A204.1 (cell line): ENCODE results near the gene ROBO1.
A peak's percentile ranks its signal among the peaks of the same experiment; 100 is the strongest.
"Not testable (repeated sequence)": the region's sequence is repeated elsewhere in the genome, so short reads cannot be mapped to it uniquely, and the experiment has no call there.

ENCODE experiments used
- FAIRE-seq: peaks from 2 replicates; lab custom pipeline; 2012; peaks lifted over from hg19 to GRCh38; lab: Jason Lieb, UNC

Gene ROBO1

DNA sequence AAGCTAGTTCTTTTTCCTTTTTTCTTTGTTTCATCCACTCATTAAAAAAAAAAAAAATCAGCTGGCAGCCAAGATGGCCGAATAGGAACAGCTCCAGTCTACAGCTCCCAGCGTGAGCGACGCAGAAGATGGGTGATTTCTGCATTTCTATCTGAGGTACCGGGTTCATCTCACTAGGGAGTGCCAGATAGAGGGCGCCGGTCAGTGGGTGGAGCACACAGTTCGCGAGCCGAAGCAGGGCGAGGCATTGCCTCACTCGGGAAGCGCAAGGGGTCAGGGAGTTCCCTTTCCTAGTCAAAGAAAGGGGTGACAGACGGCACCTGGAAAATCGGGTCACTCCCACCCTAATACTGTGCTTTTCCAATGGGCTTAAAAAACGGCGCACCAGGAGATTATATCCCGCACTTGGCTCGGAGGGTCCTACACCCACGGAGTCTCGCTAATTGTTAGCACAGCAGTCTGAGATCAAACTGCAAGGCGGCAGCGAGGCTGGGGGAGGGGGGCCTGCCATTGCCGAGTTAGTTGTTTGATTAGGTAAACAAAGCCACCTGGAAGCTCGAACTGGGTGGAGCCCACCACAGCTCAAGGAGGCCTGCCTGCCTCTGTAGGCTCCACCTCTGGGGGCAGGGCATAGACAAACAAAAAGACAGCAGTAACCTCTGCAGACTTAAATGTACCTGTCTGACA is 1092.5 kb downstream of the ROBO1 start:
- not testable (repeated sequence) for FAIRE-seq

DNA sequence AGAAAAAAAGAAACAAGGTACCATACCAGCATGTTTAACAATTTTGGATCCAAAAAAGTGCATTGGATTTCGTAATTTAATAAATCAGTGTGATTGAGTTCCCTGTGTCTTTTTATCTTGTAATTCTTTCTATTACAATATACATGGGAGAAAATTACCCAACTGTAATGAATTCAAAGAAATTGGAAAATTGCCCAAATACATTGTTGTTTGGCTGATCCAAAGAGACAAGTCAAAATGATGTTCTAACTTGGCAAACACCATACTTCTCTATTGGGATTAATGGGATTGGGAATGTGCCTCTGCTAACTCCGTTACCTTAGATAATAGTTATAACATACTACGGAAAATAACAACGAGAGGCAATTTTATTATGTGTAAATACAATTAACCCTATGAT is 1097.1 kb downstream of the ROBO1 start:
- FAIRE-seq, result no peak

- FAIRE-seq, result peak; percentile 95
These were observed 1097.7 kb downstream of the ROBO1 start for GRCh38 chr3:78670094-78670493.

GRCh38 chr3:78668302-78668701 is 1099.5 kb downstream of the ROBO1 start:
- no peak for FAIRE-seq

DNA sequence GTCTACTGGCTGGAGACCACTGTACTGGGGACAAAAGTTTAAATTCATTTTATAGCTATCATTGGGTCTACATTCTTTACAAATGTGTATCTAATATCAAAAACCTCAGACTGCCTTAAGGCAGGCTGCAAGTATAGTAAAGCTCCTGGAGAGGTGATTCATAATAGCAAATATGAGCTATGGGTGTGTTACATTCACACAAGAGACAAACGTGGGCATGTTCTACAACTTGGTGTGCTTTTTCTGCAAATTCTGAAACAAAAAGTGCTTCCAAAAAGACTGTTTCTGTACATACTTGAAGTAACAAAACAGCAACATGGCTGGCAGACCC is 1101.4 kb downstream of the ROBO1 start:
- FAIRE-seq, result peak; percentile 23

- peak; percentile 6 for FAIRE-seq
These were observed 1101.9 kb downstream of the ROBO1 start for GRCh38 chr3:78665776-78666469.

DNA sequence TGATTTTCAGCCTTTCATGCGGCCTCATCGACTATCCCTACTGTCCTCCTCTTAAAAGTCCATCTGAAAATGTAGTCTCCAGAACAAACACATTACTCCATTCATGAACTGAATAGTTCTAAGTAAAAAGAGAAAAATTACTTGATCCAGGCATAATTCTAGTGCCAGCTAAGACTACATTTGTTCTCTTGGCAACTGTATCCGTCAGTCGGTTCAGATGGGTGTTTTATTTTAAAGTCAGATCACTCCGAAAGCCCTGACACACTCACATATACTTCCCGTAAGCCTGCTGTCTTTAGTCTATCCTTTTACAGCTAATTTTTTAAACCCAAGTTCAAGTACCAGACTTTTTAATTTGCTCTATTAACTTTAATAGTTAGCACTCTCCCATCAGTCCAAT is 1102.7 kb downstream of the ROBO1 start:
- no peak for FAIRE-seq

GRCh38 chr3:78660957-78661356 is 1106.8 kb downstream of the ROBO1 start:
- peak; percentile 99 for FAIRE-seq

DNA sequence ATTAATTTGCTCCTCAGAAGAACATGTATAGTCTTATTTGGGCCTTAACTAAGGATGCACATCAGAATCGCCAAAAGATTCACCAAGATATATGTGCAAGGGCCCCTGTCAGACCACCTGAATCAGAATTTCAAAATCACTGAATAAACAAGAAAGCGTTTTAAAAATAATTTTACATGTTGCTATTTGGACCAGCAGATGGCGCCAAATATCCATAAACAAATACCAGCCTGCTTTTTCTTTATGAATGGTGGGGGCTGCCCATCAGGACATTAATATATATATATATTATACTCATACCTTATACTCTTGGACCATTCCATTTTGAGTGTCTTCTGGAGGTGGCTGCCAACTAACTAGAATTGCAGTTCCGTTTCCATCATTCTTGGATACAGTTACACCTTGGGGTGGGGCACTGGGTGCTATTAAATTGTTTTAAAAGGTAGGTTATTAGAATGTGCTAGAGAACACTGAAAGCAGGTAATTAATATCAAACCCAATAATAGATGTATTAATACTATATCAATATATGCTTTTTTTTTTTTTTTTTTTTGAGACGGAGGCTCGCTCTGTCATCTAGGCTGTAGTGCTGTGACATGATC is 1108.3 kb downstream of the ROBO1 start:
- FAIRE-seq, result peak; percentile 99

DNA sequence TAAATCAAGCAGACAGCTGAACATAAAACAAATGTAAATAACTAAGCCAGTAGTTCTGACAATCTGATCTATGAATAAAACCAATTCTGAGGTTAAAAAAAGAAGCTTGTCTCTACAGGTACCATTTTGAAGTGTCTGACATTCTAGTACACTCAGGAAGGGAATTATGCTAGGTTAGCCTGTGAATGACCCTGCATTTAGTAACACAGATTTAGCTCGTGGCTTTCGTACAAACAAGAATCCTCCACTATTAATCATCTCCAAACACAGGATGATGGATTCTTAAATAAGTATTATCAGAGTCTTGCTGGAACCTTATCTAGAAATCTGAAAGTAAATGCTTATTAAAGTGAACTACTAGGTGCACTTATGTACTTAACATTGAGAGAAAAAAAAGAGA is 1120.1 kb downstream of the ROBO1 start:
- no peak for FAIRE-seq

DNA sequence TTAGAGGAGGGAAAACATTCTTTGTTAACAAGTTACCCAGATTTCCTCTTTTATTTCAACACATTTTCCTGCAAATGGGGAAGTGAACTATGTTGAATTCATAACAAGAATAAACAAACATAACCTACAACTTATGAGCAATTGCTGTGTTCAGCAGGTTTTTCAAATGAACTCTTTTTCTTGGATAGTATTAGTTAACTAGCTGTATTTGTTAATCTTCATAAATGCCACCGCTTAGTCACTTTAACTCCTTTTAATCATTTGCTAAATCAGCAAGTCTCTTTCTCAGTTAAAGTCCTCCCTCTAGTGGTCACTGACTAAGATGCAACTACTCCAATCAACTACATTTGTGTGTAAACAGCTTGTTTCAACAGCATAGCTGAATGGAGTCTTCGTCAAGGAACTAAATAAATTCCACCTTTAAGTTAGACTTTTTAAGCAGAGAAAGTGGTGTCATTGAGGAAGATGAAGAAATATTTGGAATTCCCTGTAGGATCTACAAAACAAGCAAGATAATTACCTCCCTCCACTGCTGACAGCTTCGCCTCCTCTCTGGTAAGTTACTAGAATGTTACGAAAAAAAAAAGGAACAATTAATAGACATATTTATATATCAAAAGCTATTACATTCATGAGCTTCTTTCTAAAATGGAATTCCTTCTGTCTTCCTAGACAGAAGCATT is 1122.0 kb downstream of the ROBO1 start:
- FAIRE-seq, result peak; percentile 98

DNA sequence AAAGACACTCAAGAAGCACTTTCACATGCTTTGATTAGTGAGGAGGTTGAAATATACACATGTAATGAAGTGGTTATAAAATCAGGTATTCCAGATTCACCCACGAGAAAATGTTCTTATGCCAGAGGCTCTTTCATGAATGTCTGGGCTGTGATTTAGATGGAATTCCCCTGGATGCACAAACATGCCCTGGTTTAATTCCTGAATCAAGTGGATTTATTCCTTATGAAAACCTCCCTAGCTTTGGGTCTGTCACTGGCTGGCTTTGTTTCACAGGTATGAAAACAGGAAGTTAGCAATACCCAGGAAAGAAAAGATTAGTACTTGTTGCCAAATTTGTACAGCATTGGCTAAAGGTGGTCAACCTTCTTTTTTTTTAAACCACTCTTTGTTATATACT is 1123.0 kb downstream of the ROBO1 start:
- FAIRE-seq, result no peak

GRCh38 chr3:78642226-78643035 is 1125.4 kb downstream of the ROBO1 start:
- no peak for FAIRE-seq

DNA sequence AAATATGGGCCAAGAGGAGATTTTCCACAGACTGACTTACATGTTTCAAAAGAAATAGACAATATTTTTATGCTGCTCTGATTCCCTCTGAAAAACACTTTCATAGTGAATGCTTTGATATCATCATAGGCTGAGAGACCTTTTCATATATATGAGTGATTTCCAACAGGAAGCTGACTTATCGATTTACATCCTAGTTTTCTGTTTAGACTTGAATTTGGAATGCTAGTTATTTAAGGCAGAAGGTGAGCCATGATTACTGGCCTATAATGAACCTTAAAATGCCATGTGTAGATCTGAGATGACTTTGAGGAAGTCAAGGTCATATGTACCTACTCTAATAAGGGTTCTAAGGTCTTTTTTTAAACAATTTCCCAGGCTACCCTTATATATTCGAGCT is 1126.1 kb downstream of the ROBO1 start:
- FAIRE-seq, result no peak

GRCh38 chr3:78634316-78634715 is 1133.5 kb downstream of the ROBO1 start:
- no peak for FAIRE-seq

- no peak for FAIRE-seq
These were observed 1134.2 kb downstream of the ROBO1 start for GRCh38 chr3:78633626-78634025.

GRCh38 chr3:78632925-78633553 is 1134.8 kb downstream of the ROBO1 start:
- FAIRE-seq, result no peak

GRCh38 chr3:78629544-78629943 is 1138.3 kb downstream of the ROBO1 start:
- FAIRE-seq, result no peak

DNA sequence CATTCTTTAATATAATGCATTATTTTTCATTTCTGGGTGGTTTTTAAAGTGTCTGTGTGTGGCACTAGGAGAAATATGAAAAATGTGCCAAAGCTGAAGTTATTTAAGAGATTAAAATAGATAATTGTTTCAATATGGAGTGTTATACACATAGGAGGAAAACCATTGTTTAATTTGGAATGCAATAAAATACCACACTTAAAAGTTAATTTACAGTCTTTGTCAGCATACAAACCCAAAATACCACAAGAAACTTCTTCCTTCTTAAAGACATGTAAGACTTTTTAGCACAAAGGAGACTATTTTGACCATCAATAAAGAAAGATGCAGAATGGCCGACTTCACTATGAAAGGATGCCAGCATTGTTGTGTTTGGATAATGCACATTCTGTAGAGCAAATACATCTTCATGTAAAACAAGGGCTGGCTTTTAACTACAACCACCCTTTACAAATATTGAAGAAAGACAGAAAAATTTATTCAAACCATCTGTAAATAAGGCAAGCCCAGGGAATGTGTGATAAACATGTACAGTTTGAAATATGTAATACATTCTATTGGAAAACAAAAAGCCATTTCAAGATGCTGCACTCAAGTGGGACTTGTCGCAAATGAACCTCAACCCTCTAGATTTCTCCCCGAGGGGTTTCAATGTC is 1146.6 kb downstream of the ROBO1 start:
- no peak for FAIRE-seq

GRCh38 chr3:78614486-78614885 is 1153.3 kb downstream of the ROBO1 start:
- FAIRE-seq, result no peak

DNA sequence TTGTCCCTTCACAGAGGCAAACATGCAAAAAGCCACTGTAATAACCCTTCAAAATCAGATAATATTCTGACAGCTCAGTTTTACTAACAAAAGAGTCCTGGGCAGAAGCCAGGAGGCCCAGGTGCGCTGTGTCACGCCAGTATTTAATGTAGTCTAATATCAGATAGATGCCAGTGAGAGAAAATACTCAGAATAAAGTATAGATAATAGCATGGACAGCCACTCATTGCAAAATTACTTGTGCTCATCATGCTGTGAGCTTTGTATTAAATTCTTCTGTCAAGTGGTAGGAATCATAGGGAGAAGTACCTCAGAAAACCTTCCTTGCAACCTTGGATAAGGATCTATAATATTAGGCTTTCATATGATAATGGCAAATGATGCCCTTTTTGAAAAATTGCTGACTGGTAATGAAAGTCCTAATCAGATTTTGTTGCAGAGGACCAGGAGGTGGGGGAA is 1154.3 kb downstream of the ROBO1 start:
- FAIRE-seq, result no peak
